HG03571 (cell line): Measurements from ENCODE around the gene ANKS3.
"Not testable (repeated sequence)": the region's sequence is repeated elsewhere in the genome, so short reads cannot be mapped to it uniquely, and the experiment has no call there.

Experiments used
- ATAC-seq: cut with Tn5 transposase; IDR thresholded peaks from one replicate; pipeline ENCODE4 v1.9.1; 2021; ENCODE audit not compliant: unreplicated experiment

Gene ANKS3

DNA sequence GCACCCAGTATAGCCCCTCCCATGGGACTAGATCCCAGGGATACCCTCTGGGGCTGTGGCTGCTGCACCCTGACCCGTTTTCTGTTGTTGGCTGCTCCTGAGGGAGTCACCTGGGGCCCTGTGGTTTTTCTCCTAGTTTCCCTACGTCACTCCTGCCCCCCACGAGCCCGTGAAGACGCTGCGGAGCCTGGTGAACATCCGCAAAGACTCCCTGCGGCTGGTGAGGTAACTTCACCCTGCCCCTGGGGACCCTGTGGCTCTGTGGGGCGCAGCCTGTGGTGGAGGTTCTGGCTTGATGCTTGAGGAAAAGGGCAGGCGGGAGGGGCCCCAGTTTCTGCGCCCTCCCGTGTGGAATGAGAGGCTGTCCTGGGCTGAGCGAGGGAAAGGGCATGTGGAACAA, 82.2 kb downstream of the ANKS3 start:
- no peak for ATAC-seq

DNA sequence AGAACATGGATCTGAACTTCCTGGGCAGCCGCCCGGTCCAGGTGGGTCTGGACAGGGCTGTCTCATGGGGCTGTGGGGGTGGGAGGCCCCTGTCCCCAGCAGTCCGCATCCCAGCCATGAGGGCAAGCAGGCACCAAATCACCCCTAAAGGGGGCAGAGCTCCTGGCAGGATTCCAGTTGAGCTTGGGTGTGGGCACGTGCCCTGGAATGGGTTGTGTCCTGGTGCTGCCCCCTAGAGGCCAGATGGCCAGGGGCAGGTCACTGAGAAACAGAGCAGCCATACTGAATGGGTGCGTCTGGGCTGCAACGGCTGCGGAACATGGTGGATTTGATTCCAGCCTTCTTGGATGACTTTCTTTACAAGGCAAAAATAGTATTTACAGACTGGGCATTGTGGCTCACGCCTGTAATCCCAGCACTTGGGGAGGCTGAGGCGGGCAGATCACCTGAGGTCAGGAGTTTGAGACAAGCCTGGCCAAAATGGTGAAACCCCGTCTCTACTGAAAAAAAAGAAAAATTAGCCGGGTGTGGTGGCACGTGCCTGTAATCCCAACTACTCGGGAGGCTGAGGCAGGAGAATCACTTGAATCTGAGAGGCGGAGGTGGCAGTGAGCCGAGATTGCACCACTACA, 83.5 kb downstream of the ANKS3 start:
- ATAC-seq, result not testable (repeated sequence)

DNA sequence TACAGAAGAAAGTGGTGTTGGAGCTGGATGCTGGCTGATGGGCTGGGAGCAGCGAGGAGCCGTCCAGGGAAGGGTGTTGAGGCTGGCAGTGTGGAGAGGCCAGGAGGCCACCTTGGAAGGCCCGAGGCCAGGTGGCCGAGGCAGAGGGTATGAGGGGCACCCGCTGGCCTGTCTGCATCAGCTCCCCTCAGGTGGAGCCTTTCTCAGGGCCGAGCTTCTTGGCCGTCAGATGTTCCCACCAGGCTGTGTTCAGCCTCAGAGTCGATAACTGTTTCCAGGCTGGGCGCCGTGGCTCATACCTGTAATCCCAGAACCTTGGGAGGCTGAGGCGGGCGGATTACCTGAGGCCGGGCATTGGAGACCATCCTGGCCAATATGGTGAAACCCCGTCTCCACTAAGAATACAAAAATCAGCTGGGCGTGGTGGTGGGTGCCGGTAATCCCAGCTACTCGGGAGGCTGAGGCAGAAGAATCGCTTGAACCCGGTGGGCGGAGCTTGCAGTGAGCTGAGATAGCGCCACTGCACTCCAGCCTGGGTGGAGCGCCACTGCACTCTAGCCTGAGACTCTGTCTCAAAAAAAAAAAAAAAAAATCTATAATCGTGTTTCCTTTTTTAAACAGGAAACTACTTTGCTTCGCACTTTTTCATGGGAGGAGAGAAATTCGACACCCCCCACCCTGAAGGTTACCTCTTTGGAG, 84.2 kb downstream of the ANKS3 start:
- no peak for ATAC-seq

DNA sequence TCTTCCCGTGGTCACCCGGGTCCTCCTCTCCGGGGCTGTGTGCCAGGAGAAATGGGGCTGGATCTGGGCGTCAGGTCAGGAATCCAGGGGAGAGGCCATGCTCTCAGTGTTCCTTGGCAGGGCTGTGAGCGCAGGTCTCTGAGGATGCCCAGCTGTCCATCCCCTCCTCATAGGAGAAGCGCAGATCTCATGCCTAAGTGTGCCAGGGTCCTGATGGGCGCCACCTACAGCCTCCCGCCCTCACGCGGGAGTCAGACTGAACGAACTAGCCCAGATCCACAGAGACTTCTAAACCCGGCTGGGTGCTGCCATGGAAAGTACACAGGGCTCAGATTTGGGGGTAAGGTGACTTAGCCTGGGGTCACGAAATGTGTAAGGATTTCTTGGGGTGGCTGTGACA, 85.2 kb downstream of the ANKS3 start:
- ATAC-seq, result no peak

DNA sequence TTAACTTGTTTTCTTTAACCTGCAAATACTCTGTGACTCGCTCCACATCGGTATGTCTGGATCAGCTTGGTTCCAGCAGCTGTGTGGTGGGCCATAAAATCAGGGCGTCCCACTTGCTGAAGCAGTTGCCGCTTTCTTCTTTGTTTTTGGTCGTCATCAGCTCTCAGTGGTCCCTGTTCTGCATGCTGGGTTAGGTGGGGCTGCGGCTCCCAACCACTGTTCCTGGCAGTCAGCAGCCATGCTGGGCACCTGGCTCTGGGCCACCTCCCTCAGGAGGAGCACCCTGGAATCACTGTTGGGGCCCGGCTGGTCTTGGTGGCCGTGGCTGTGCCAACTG, 86.5 kb downstream of the ANKS3 start:
- no peak for ATAC-seq

DNA sequence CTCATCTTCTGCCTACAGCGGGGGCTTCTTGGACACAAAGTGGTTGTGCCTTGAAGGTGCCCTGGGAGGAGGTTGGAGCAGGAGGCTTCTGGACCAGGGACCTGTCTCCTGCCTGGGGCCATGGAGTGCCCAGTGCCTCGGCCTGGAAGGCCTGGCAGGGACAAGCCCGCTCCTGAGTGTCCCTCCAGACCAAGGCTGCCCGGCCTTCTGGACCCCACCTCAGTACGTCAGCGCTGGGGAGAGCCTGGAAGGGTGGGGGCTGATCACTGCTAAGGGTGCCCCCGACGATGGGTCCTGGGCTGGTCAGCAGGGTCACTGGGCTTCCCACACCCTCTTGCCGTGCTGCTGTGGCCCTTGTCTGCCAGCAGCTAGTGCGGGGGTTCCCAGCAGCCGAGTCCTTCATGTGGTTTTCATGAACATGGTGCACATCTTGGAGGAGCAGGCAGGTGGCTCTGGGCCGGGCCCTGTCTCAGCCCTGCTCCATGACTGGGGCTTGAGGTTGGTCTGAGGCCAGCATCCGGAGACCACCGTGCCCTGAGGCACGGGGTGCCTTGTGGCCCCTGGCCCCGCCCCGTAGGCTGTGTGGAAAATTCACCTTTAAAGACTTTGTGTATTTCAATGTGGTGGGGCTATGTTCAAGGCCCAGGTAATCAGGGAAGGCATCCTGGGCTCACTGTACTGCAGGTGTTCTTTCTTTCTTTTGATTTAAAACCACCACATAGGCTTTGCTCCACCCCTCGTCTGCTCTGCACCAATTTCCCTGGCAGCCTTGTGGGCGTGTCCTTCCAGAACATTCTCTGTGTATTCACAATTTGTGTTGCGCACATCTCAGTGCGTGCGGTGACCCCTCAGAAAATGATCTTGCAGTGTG, 87.1 kb downstream of the ANKS3 start:
- no peak for ATAC-seq
